Type B pancreatic cell (in vitro differentiated cells): ENCODE measurements around the gene LMCD1. TPM values are rescaled to one million over a fixed set of nuclear protein-coding genes. Genes with fewer than 3 reads are reported as not detected.

Experiments used
- DNase-seq: peaks from one replicate; pipeline ENCODE4 v3.0.0; 2021; ENCODE audit warnings: mixed read lengths; ENCODE audit not compliant: unreplicated experiment; ENCODE audit errors: extremely low spot score
- H3K27ac Mint-ChIP-seq: 2 replicates; pipeline ENCODE4 v1.8.0; 2021; ENCODE audit warnings: mild to moderate bottlenecking, mixed read lengths
- H3K27me3 Mint-ChIP-seq: 2 replicates; pipeline ENCODE4 v1.8.0; 2021; ENCODE audit warnings: mixed read lengths
- H3K36me3 Mint-ChIP-seq: 2 replicates; pipeline ENCODE4 v1.8.0; 2021; ENCODE audit warnings: mixed read lengths
- H3K4me1 Mint-ChIP-seq: one replicate; pipeline ENCODE4 v1.8.0; 2021; ENCODE audit warnings: mixed read lengths; ENCODE audit not compliant: unreplicated experiment
- H3K4me3 Mint-ChIP-seq: 2 replicates; pipeline ENCODE4 v1.8.0; 2021; ENCODE audit warnings: mild to moderate bottlenecking, mixed read lengths
- H3K9me3 Mint-ChIP-seq: 2 replicates; pipeline ENCODE4 v1.8.0; 2021; ENCODE audit warnings: mixed read lengths
- CTCF ChIP-seq: fragments of 200-600 bp; sonication (generic); conservative IDR thresholded peaks from 2 replicates; pipeline ENCODE4 v1.5.0; 2021; ENCODE audit warnings: antibody characterized with exemption, mild to moderate bottlenecking
- total RNA-seq: library from RNA; stranded (reverse); gene quantifications from 2 replicates; pipeline ENCODE4 v1.2.1, GENCODE V29; 2021; ENCODE audit warnings: low replicate concordance

The LMCD1 gene
- total RNA-seq, 1 donor from 2014 or later, result 33.1 TPM

GRCh38 chr3:8621141-8621540 is 119.5 kb downstream of the LMCD1 start:
- H3K9me3 Mint-ChIP-seq, result peaks cover 8% of the 10 kb centered on the region
- no peak overlapping the region for H3K27ac Mint-ChIP-seq
- DNase-seq, result no peak
- peaks cover 11% of the 10 kb centered on the region for H3K4me1 Mint-ChIP-seq
- no peak for TF ChIP-seq CTCF
- no peak overlapping the region for H3K4me3 Mint-ChIP-seq
- no peaks in the 10 kb centered on the region for H3K36me3 Mint-ChIP-seq
- H3K27me3 Mint-ChIP-seq, result peaks cover 3% of the 10 kb centered on the region

DNA sequence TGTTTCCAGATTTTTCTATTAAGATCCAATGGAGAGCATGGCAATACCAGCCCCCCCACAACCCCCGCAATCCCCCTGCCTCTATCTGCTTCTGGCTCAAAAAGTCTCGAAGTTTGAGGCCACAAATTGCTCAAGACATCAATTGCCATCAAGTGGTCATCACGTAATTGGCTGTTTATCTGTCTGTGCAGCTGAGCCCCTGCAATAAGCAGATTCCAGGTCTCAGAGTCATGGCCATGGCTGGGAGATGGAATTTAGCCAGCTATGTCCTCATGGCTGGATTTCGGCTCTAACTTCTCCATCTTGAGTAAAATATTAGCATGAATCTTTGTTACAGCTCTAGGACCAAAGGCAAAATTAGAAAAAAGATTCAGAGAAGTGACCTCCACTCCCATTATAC is 120.2 kb downstream of the LMCD1 start:
- H3K27me3 Mint-ChIP-seq, result peaks cover 3% of the 10 kb centered on the region
- H3K4me3 Mint-ChIP-seq, result no peak overlapping the region
- peaks cover 8% of the 10 kb centered on the region for H3K9me3 Mint-ChIP-seq
- TF ChIP-seq CTCF, result no peak
- no peak for DNase-seq
- peaks cover 11% of the 10 kb centered on the region for H3K4me1 Mint-ChIP-seq
- no peak overlapping the region for H3K27ac Mint-ChIP-seq
- no peaks in the 10 kb centered on the region for H3K36me3 Mint-ChIP-seq

DNA sequence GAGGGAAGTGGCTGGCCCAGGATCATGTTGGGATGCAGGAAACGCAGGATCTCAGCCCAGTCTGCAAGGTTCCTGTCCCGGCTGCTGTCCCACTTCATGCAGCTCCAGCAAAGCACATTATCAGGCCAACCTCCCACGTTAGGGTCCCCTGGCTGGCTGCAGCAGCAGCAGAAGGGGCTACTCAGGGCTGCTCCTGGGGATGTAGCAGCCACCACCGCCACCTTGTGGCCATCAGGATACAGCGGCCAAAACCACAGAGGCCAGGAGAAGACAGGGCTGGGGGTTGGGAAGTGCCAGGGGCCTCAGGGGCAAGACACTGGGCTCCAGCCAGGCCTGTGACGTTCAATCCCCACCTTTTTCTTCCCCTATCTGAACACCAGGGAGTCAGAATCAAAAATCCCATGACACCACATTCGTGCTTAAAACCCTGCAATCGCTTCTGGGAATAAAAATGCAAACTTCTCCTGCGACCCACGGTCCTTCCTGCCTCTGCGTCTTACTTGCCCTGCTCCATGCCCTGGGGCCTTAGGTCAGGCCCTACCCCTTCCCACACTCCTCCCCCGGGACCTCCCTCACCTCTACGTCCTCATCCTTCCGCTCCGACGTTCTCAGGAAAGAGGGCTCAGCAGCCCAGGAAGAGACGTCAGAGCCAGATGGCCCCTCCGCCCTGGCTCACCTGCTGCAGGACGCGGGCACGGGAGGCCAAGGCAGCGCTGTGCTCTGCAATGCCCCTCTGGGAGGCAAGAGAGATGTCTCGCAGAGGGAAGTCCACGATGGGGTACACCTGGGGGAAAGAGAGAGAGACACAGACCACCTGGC is 121.5 kb downstream of the LMCD1 start:
- H3K27me3 Mint-ChIP-seq, result peaks cover 3% of the 10 kb centered on the region
- peaks cover 11% of the 10 kb centered on the region for H3K4me1 Mint-ChIP-seq
- H3K4me3 Mint-ChIP-seq, result peak overlapping the region; percentile 49
- peaks cover 8% of the 10 kb centered on the region for H3K9me3 Mint-ChIP-seq
- DNase-seq, result peak; percentile 88
- H3K27ac Mint-ChIP-seq, result peak overlapping the region; percentile 55
- peak; percentile 97 for TF ChIP-seq CTCF
- H3K36me3 Mint-ChIP-seq, result no peaks in the 10 kb centered on the region

GRCh38 chr3:8623741-8624140 is 122.1 kb downstream of the LMCD1 start:
- H3K4me3 Mint-ChIP-seq, result no peak overlapping the region
- no peak for DNase-seq
- peaks cover 8% of the 10 kb centered on the region for H3K9me3 Mint-ChIP-seq
- peaks cover 3% of the 10 kb centered on the region for H3K27me3 Mint-ChIP-seq
- H3K4me1 Mint-ChIP-seq, result peaks cover 11% of the 10 kb centered on the region
- H3K36me3 Mint-ChIP-seq, result no peaks in the 10 kb centered on the region
- TF ChIP-seq CTCF, result no peak
- H3K27ac Mint-ChIP-seq, result peak overlapping the region; percentile 55

Other genes with a start within 250 kb of the LMCD1 start
- gene SSUH2, start 143.0 kb downstream of the LMCD1 start, total RNA-seq, result 0.45 and 1.4 TPM in 2 replicates
- not detected in 2 replicates for gene CAV3, start 232.0 kb downstream of the LMCD1 start, total RNA-seq